GM13977 (cell line): ENCODE data around the gene WNK4.

ENCODE experiments used
- DNase-seq: peaks from one replicate; pipeline ENCODE4 v3.0.0; 2012; ENCODE audit warnings: low spot score
- CTCF ChIP-seq: IDR thresholded peaks from 2 replicates; pipeline ENCODE4 v1.5.1; 2012; ENCODE audit warnings: mild to moderate bottlenecking, control low read depth; ENCODE audit not compliant: insufficient read depth; ENCODE audit errors: extremely low read depth, missing control alignments
- in situ Hi-C: fragments of 300-500 bp; cut with MboI; formaldehyde crosslinking; loops from one replicate; pipeline ENCODE4 v1.12.0; 2022; ENCODE audit warnings: low sequenced_read_pairs, low pct_unique_long_range_greater_than_20kb, mixed read lengths, inconsistent platforms; ENCODE audit not compliant: unreplicated experiment

The WNK4 gene

GRCh38 chr17:42773290-42774035 lies 6.9 kb upstream of the WNK4 start, which contains the start of gene VPS25:
Gene VPS25 (plus strand): TSS chr17:42773449. CDS start chr17:42773476, 27 bp downstream.
- in situ Hi-C loops: no loop called here
- no peak for TF ChIP-seq CTCF
- DNase-seq: peak; percentile 89

DNA sequence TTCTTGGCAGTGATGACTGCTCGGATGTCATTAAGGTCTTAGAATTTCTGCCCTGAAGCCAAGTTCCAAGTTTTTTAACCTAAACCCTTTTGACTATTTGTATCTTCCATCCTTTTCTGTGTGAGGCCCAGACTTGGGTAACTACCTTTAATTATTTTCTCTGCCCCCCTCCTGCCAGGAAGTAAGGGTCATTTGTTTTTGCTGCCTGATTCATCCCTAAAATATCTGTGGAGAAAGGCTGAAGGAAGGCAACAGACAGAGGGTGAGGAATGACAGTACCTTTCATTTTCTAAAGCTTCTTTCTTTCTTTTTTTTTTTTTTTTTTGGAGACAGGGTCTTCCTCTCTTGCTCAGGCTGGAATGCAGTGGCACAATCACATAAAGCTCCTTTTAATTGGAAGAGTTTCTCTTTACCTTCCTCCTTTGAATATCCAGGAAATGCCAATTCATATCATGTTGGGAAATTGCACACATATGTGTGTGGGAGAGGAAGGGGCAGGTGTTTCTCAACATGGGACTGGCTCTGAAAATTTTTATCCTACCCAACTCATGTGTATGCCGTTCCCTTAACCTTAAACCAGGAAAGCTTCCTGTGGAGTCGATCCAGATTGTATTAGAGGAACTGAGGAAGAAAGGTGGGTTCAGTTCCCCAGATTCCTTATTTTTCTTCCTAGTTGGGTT lies 6.2 kb upstream of the WNK4 start:
- no peak for DNase-seq
- in situ Hi-C loops: no loop called here
- TF ChIP-seq CTCF: no peak

DNA sequence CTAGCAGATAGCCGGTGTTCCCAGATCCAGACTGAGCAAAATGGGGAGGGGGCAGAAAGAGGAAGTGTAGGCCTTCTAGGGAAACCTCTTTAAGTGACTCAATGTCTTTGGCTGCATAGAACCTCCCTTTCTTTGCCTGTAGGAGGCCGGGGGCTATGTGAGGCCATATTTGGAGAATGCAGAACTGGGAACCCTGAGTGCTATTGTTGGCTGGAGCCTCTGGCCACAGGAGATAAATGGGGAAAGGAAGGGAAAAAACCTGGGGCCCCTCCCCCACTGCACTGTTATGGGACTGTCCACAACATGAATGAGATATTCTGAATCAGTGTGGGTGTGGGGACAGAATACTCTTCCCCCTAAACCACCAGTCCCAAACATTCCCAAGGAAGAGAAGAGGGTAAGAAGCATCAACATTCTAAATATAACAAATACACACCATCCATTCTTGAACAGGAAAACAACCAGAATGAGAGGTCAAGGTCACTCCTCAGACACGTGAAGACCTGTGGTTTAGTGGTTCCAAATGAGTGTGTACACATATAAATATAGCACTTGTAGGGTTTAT lies 4.8 kb upstream of the WNK4 start:
- peak; percentile 62 for DNase-seq
- in situ Hi-C loops: no loop called here
- peak; percentile 9 for TF ChIP-seq CTCF

- in situ Hi-C loops: no loop called here
- no peak for TF ChIP-seq CTCF
- DNase-seq: no peak
These were observed 1.8 kb upstream of the WNK4 start for GRCh38 chr17:42778570-42778969.

DNA sequence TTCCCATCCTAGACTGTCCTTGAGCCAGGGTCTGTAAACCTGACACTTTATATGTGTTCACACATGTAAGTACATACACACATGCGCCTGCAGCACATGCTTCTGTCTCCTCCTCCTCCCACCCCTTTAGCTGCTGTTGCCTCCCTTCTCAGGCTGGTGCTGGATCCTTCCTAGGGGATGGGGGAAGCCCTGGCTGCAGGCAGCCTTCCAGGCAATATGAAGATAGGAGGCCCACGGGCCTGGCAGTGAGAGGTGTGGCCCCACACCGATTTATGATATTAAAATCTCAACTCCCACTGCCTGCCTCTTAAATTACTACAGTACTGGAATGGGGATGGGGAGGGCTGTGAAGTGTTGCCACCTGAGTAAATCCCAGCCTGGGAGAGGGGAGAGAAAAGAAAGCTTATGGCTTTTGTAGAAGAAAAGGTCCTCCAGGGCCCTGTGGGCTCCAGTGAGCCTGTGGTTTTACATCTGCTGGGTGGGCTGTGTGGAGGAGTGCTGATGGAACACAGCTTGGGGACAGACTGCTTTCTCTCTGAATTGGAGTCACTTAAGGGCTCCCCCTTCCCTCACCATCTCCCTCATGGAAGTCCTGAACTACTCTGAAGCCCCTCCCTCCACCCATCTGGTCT lies 990 bp upstream of the WNK4 start:
- DNase-seq: no peak
- in situ Hi-C loops: no loop called here
- TF ChIP-seq CTCF: no peak

GRCh38 chr17:42780851-42781638 lies 635 bp downstream of the WNK4 start:
- no peak for TF ChIP-seq CTCF
- no peak for DNase-seq
- in situ Hi-C loops: no loop called here
